C4-2B (cell line): ENCODE data around the gene SMKR1.
"Not testable (repeated sequence)": the region's sequence is repeated elsewhere in the genome, so short reads cannot be mapped to it uniquely, and the experiment has no call there.

Source experiments
- H3K27ac ChIP-seq: fragments of 450-650 bp; 2 replicates; pipeline ENCODE4 v1.5.1; 2017
- CTCF ChIP-seq: fragments of 450-650 bp; conservative IDR thresholded peaks from 2 replicates; pipeline ENCODE4 v1.5.1; 2017; ENCODE audit warnings: mild to moderate bottlenecking
- ZFX ChIP-seq: fragments of 450-650 bp; IDR thresholded peaks from 2 replicates; pipeline ENCODE4 v1.6.1; 2017

Gene SMKR1

GRCh38 chr7:129469930-129470329 lies 32.4 kb upstream of the SMKR1 start:
- H3K27ac ChIP-seq = no peak overlapping the region
- no peak for TF ChIP-seq ZFX
- no peak for TF ChIP-seq CTCF

GRCh38 chr7:129470411-129470810 lies 31.9 kb upstream of the SMKR1 start:
- no peak overlapping the region for H3K27ac ChIP-seq
- TF ChIP-seq ZFX (no peak), CTCF (no peak)

GRCh38 chr7:129471402-129471827 lies 30.9 kb upstream of the SMKR1 start:
- H3K27ac ChIP-seq = no peak overlapping the region
- TF ChIP-seq ZFX (no peak), CTCF (no peak)

- not testable (repeated sequence) for H3K27ac ChIP-seq
Observed at GRCh38 chr7:129475931-129476330, 26.4 kb upstream of the SMKR1 start.

- not testable (repeated sequence) for H3K27ac ChIP-seq
Observed at GRCh38 chr7:129476398-129476797, 25.9 kb upstream of the SMKR1 start.

- H3K27ac ChIP-seq = no peak overlapping the region
- TF ChIP-seq ZFX (no peak), CTCF (no peak)
Observed at GRCh38 chr7:129479831-129480230, 22.5 kb upstream of the SMKR1 start.

- TF ChIP-seq CTCF = no peak
- no peak for TF ChIP-seq ZFX
- no peak overlapping the region for H3K27ac ChIP-seq
Observed at GRCh38 chr7:129480674-129481363, 21.5 kb upstream of the SMKR1 start.

- not testable (repeated sequence) for H3K27ac ChIP-seq
Observed at GRCh38 chr7:129481376-129481775, 21.0 kb upstream of the SMKR1 start.

- TF ChIP-seq CTCF (no peak), ZFX (no peak)
- H3K27ac ChIP-seq = no peak overlapping the region
Observed at GRCh38 chr7:129482781-129483180, 19.6 kb upstream of the SMKR1 start.
